Activated naive CD8-positive, alpha-beta T cell (primary cell): ENCODE measurements around the gene ACSF3.

Experiments used
- H3K27ac Mint-ChIP-seq: one replicate; pipeline ENCODE4 v1.8.0; 2021; ENCODE audit warnings: mixed read lengths
- H3K27me3 Mint-ChIP-seq: one replicate; pipeline ENCODE4 v1.8.0; 2021; ENCODE audit warnings: mixed read lengths
- H3K36me3 Mint-ChIP-seq: one replicate; pipeline ENCODE4 v1.8.0; 2021; ENCODE audit warnings: mixed read lengths
- H3K4me1 Mint-ChIP-seq: one replicate; pipeline ENCODE4 v1.8.0; 2021; ENCODE audit warnings: low read depth, mixed read lengths
- H3K4me3 Mint-ChIP-seq: one replicate; pipeline ENCODE4 v1.8.0; 2021; ENCODE audit warnings: mild to moderate bottlenecking, mixed read lengths
- H3K9me3 Mint-ChIP-seq: one replicate; pipeline ENCODE4 v1.8.0; 2021; ENCODE audit warnings: low read depth, mixed read lengths

Gene ACSF3

GRCh38 chr16:89052191-89052889 lies 41.3 kb upstream of the ACSF3 start:
- peaks cover 1% of the 10 kb centered on the region for H3K4me1 Mint-ChIP-seq
- peak overlapping the region; percentile 89 for H3K4me3 Mint-ChIP-seq
- no peaks in the 10 kb centered on the region for H3K36me3 Mint-ChIP-seq
- H3K27me3 Mint-ChIP-seq = no peaks in the 10 kb centered on the region
- no peaks in the 10 kb centered on the region for H3K9me3 Mint-ChIP-seq
- H3K27ac Mint-ChIP-seq = peak overlapping the region; percentile 61

GRCh38 chr16:89052890-89053724 lies 40.5 kb upstream of the ACSF3 start:
- Mint-ChIP-seq H3K27me3 (no peaks in the 10 kb centered on the region), H3K36me3 (no peaks in the 10 kb centered on the region), H3K4me1 (peaks cover 1% of the 10 kb centered on the region), H3K9me3 (no peaks in the 10 kb centered on the region), H3K27ac (peak overlapping the region; percentile 61), H3K4me3 (peak overlapping the region; percentile 89)

- H3K36me3 Mint-ChIP-seq = no peaks in the 10 kb centered on the region
- H3K4me1 Mint-ChIP-seq = peaks cover 1% of the 10 kb centered on the region
- H3K27me3 Mint-ChIP-seq = no peaks in the 10 kb centered on the region
- no peak overlapping the region for H3K4me3 Mint-ChIP-seq
- H3K9me3 Mint-ChIP-seq = no peaks in the 10 kb centered on the region
- no peak overlapping the region for H3K27ac Mint-ChIP-seq
These were observed 40.0 kb upstream of the ACSF3 start for GRCh38 chr16:89053725-89054029.

- Mint-ChIP-seq H3K4me1 (peaks cover 1% of the 10 kb centered on the region), H3K4me3 (no peak overlapping the region), H3K27ac (no peak overlapping the region), H3K9me3 (no peaks in the 10 kb centered on the region), H3K36me3 (no peaks in the 10 kb centered on the region), H3K27me3 (no peaks in the 10 kb centered on the region)
These were observed 39.4 kb upstream of the ACSF3 start for GRCh38 chr16:89054261-89054661.

- Mint-ChIP-seq H3K9me3 (no peaks in the 10 kb centered on the region), H3K27me3 (no peaks in the 10 kb centered on the region), H3K4me3 (no peak overlapping the region), H3K27ac (no peak overlapping the region), H3K36me3 (no peaks in the 10 kb centered on the region), H3K4me1 (peaks cover 1% of the 10 kb centered on the region)
These were observed 38.9 kb upstream of the ACSF3 start for GRCh38 chr16:89054714-89055113.

GRCh38 chr16:89055313-89055712 lies 38.3 kb upstream of the ACSF3 start:
- Mint-ChIP-seq H3K4me3 (no peak overlapping the region), H3K36me3 (no peaks in the 10 kb centered on the region), H3K9me3 (no peaks in the 10 kb centered on the region), H3K4me1 (peaks cover 1% of the 10 kb centered on the region), H3K27me3 (no peaks in the 10 kb centered on the region), H3K27ac (no peak overlapping the region)

- no peak overlapping the region for H3K4me3 Mint-ChIP-seq
- peaks cover 1% of the 10 kb centered on the region for H3K4me1 Mint-ChIP-seq
- H3K27ac Mint-ChIP-seq = no peak overlapping the region
- no peaks in the 10 kb centered on the region for H3K36me3 Mint-ChIP-seq
- H3K9me3 Mint-ChIP-seq = no peaks in the 10 kb centered on the region
- H3K27me3 Mint-ChIP-seq = no peaks in the 10 kb centered on the region
These were observed 37.6 kb upstream of the ACSF3 start for GRCh38 chr16:89055894-89056555.

- H3K9me3 Mint-ChIP-seq = no peaks in the 10 kb centered on the region
- no peaks in the 10 kb centered on the region for H3K36me3 Mint-ChIP-seq
- H3K27me3 Mint-ChIP-seq = no peaks in the 10 kb centered on the region
- H3K27ac Mint-ChIP-seq = no peak overlapping the region
- H3K4me1 Mint-ChIP-seq = peaks cover 1% of the 10 kb centered on the region
- no peak overlapping the region for H3K4me3 Mint-ChIP-seq
These were observed 37.1 kb upstream of the ACSF3 start for GRCh38 chr16:89056592-89056991.

GRCh38 chr16:89057738-89058137 lies 35.9 kb upstream of the ACSF3 start:
- Mint-ChIP-seq H3K9me3 (no peaks in the 10 kb centered on the region), H3K27ac (no peak overlapping the region), H3K27me3 (no peaks in the 10 kb centered on the region)

GRCh38 chr16:89058812-89059211 lies 34.8 kb upstream of the ACSF3 start:
- Mint-ChIP-seq H3K4me1 (no peaks in the 10 kb centered on the region), H3K36me3 (no peaks in the 10 kb centered on the region), H3K27me3 (no peaks in the 10 kb centered on the region), H3K9me3 (no peaks in the 10 kb centered on the region), H3K4me3 (no peak overlapping the region), H3K27ac (no peak overlapping the region)

More at GRCh38 chr16:89057738-89058137, 35.9 kb upstream of the ACSF3 start:
- H3K36me3 Mint-ChIP-seq = no peaks in the 10 kb centered on the region
- no peak overlapping the region for H3K4me3 Mint-ChIP-seq
- peaks cover under 1% of the 10 kb centered on the region for H3K4me1 Mint-ChIP-seq

- H3K9me3 Mint-ChIP-seq = no peaks in the 10 kb centered on the region
- H3K4me3 Mint-ChIP-seq = no peak overlapping the region
- no peaks in the 10 kb centered on the region for H3K4me1 Mint-ChIP-seq
- no peaks in the 10 kb centered on the region for H3K36me3 Mint-ChIP-seq
- H3K27me3 Mint-ChIP-seq = no peaks in the 10 kb centered on the region
- no peak overlapping the region for H3K27ac Mint-ChIP-seq
These were observed 33.4 kb upstream of the ACSF3 start for GRCh38 chr16:89060207-89060794.

- Mint-ChIP-seq H3K27ac (no peak overlapping the region), H3K36me3 (no peaks in the 10 kb centered on the region), H3K9me3 (no peaks in the 10 kb centered on the region), H3K4me3 (no peak overlapping the region), H3K27me3 (no peaks in the 10 kb centered on the region), H3K4me1 (no peaks in the 10 kb centered on the region)
These were observed 32.6 kb upstream of the ACSF3 start for GRCh38 chr16:89061086-89061485.

GRCh38 chr16:89061590-89062380 lies 31.9 kb upstream of the ACSF3 start:
- no peaks in the 10 kb centered on the region for H3K27me3 Mint-ChIP-seq
- H3K9me3 Mint-ChIP-seq = no peaks in the 10 kb centered on the region
- no peaks in the 10 kb centered on the region for H3K36me3 Mint-ChIP-seq
- no peak overlapping the region for H3K27ac Mint-ChIP-seq
- H3K4me3 Mint-ChIP-seq = no peak overlapping the region
- H3K4me1 Mint-ChIP-seq = no peaks in the 10 kb centered on the region
